PC-3 (cell line): ENCODE data around the gene PDZRN4. TPM values are rescaled to one million over a fixed set of nuclear protein-coding genes. Genes with fewer than 3 reads are reported as not detected.
"Not testable (repeated sequence)": the region's sequence is repeated elsewhere in the genome, so short reads cannot be mapped to it uniquely, and the experiment has no call there.

Experiments
- ATAC-seq: fragments of 200-7000 bp; cut with Tn5 transposase; 2 replicates; pipeline ENCODE4 v1.9.1; 2020; ENCODE audit warnings: mild to moderate bottlenecking, moderate library complexity
- BruUV-seq: library from RNA; stranded (reverse); fragments of 400-500 nt; replicated peaks from 2 replicates; lab custom pipeline; 2021; lab: Mats Ljungman, UMichigan
- CTCF ChIA-PET: fragments of 300-600 bp; sonication (Branson Sonifier 250); formaldehyde crosslinking; loops from one replicate; lab custom pipeline; 2022; ENCODE audit warnings: antibody characterized with exemption; lab: Charles Lee
- POLR2A ChIA-PET: fragments of 300-600 bp; sonication (Branson Sonifier 250); formaldehyde crosslinking; loops from one replicate; lab custom pipeline; 2022; ENCODE audit warnings: antibody characterized with exemption; ENCODE audit not compliant: unreplicated experiment; lab: Charles Lee
- DNase-seq: peaks from one replicate; pipeline ENCODE4 v3.0.0-alpha.2; 2015
- H2AFZ ChIP-seq: fragments of 300-600 bp; sonication (generic); 2 replicates; pipeline ENCODE4 v1.6.0; 2016; ENCODE audit warnings: antibody characterized with exemption, low read length
- H3F3A ChIP-seq: fragments of 300-600 bp; sonication (generic); one replicate; pipeline ENCODE4 v1.6.0; 2017; ENCODE audit warnings: antibody characterized with exemption, low read length, control low read depth, mild to moderate bottlenecking; ENCODE audit not compliant: unreplicated experiment
- H3K27ac ChIP-seq: fragments of 300-600 bp; sonication (generic); 2 replicates; pipeline ENCODE4 v1.5.1; 2016; ENCODE audit warnings: mild to moderate bottlenecking, low read length
- H3K27me3 ChIP-seq: fragments of 300-600 bp; sonication (generic); 2 replicates; pipeline ENCODE4 v1.6.1; 2016; ENCODE audit warnings: low read length, mixed read lengths
- H3K36me3 ChIP-seq: fragments of 300-600 bp; sonication (generic); 2 replicates; pipeline ENCODE4 v1.6.1; 2016; ENCODE audit warnings: low read depth, mixed run types, low read length, mixed read lengths
- H3K4me1 ChIP-seq: fragments of 300-600 bp; sonication (generic); 2 replicates; pipeline ENCODE4 v1.5.1; 2016; ENCODE audit warnings: low read length; ENCODE audit not compliant: insufficient read depth
- H3K4me2 ChIP-seq: fragments of 300-600 bp; sonication (generic); 2 replicates; pipeline ENCODE4 v1.6.0; 2016; ENCODE audit warnings: low read length
- H3K4me3 ChIP-seq: fragments of 300-600 bp; sonication (generic); 2 replicates; pipeline ENCODE4 v1.5.1; 2016; ENCODE audit warnings: mild to moderate bottlenecking, low read length, mixed read lengths
- H3K79me2 ChIP-seq: fragments of 300-600 bp; sonication (generic); 2 replicates; pipeline ENCODE4 v1.6.1; 2017; ENCODE audit warnings: low read length, mixed read lengths
- H3K9ac ChIP-seq: fragments of 300-600 bp; sonication (generic); 2 replicates; pipeline ENCODE4 v1.6.0; 2016; ENCODE audit warnings: mild to moderate bottlenecking, low read length
- H3K9me2 ChIP-seq: fragments of 300-600 bp; sonication (generic); replicated peaks from 2 replicates; pipeline ENCODE4 v1.6.1; 2016; ENCODE audit warnings: mixed run types, low read length, mixed read lengths
- H3K9me3 ChIP-seq: fragments of 300-600 bp; sonication (generic); 2 replicates; pipeline ENCODE4 v1.6.1; 2016; ENCODE audit warnings: low read length, mixed read lengths
- H4K20me1 ChIP-seq: fragments of 300-600 bp; sonication (generic); 2 replicates; pipeline ENCODE4 v1.6.1; 2016; ENCODE audit warnings: low read length, mixed read lengths
- EZH2 ChIP-seq: fragments of 300-600 bp; sonication (generic); IDR thresholded peaks from one replicate; pipeline ENCODE4 v1.6.1; 2017; ENCODE audit warnings: antibody characterized with exemption, mild to moderate bottlenecking, low read length; ENCODE audit not compliant: unreplicated experiment
- EZH2phosphoT487 ChIP-seq: fragments of 300-600 bp; sonication (generic); IDR thresholded peaks from 2 replicates; pipeline ENCODE4 v1.6.1; 2018; ENCODE audit warnings: mild to moderate bottlenecking, antibody characterized with exemption, low read length, borderline replicate concordance
- intact Hi-C: fragments of 100-400 bp; cut with micrococcal nuclease; formaldehyde crosslinking; loops from 2 replicates; pipeline ENCODE4 v1.9.0; 2023
- total RNA-seq: library from RNA; depleted of rRNA; stranded (reverse); fragments of >200 nt; gene quantifications from 2 replicates; pipeline ENCODE4 v1.2.3, GENCODE V29; 2014
- TF ChIP-seq, protein P1 (sequence below): fragments of 300-600 bp; sonication (generic); conservative IDR thresholded peaks from 2 replicates; pipeline ENCODE4 v1.5.1; 2017; ENCODE audit warnings: antibody characterized with exemption, low read depth, mild to moderate bottlenecking, low read length

PDZRN4 gene
- total RNA-seq, 1 experiment from 2014 or later: not detected

DNA sequence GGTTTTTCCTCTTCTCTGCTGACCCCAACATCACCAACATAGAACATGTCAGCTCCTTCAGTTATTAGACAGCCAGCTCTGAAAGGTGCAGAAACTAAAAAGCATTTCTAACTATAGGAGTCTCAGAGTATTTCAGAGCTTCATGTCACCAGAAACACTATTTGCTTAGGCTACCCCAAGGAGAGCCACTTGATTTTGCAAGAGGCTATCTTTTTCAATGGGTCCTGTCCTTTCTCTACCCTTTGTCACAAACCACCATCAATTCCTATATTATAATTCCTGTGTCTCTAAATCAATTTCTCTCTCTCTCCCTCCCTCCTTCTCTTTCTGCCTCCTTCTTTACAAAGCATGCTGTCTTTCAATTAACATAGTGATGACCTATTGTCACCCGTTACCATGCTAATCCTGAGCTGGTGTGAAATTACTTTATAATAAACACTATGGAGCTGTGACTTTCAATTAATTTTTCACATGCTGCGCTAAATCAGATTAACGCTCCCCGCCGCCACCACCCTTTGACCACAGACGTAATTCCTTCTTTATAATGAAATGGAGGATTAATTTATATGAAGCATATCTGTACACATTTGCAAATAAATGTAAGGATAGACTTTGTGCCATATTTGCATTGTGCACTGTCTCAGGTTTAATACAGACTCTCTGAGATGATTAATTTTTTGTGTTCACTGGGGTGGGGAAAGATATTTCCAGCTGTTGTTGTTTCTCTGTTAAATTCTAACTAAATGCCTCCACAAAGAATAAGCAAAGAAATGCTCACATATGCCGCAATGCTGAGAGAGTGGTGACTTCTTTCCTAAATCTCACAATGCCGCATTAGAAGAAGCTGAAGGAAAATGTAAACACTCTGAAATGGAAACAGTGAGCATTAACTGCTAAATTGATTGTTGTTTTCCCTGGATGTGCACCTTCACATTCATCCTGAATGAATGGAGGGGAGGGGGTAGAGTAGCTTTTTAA, 418.6 kb downstream of the PDZRN4 start:
- TF ChIP-seq, protein P1, sequence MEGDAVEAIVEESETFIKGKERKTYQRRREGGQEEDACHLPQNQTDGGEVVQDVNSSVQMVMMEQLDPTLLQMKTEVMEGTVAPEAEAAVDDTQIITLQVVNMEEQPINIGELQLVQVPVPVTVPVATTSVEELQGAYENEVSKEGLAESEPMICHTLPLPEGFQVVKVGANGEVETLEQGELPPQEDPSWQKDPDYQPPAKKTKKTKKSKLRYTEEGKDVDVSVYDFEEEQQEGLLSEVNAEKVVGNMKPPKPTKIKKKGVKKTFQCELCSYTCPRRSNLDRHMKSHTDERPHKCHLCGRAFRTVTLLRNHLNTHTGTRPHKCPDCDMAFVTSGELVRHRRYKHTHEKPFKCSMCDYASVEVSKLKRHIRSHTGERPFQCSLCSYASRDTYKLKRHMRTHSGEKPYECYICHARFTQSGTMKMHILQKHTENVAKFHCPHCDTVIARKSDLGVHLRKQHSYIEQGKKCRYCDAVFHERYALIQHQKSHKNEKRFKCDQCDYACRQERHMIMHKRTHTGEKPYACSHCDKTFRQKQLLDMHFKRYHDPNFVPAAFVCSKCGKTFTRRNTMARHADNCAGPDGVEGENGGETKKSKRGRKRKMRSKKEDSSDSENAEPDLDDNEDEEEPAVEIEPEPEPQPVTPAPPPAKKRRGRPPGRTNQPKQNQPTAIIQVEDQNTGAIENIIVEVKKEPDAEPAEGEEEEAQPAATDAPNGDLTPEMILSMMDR: no peak
- no peak for TF ChIP-seq EZH2phosphoT487
- no peak for TF ChIP-seq EZH2
- ATAC-seq (no peak), DNase-seq (no peak)
- no peaks in the 10 kb centered on the region for H3K9me3 ChIP-seq
- CTCF ChIA-PET: no interaction called here
- BruUV-seq: no TSS peak
- no peaks in the 10 kb centered on the region for H3F3A ChIP-seq
- no peaks in the 10 kb centered on the region for H3K4me1 ChIP-seq
- no peaks in the 10 kb centered on the region for H3K9me2 ChIP-seq
- H3K4me2 ChIP-seq: no peak overlapping the region
- H3K27ac ChIP-seq: no peak overlapping the region
- intact Hi-C loops: no loop called here
- POLR2A ChIA-PET: no interaction called here
- H4K20me1 ChIP-seq: no peaks in the 10 kb centered on the region
- H3K79me2 ChIP-seq: no peaks in the 10 kb centered on the region
- H3K27me3 ChIP-seq: 0 out of 2 replicates have a peak, but pooled peaks cover under 1% of the 10 kb centered on the region
- no peak overlapping the region for H3K9ac ChIP-seq
- no peak overlapping the region for H3K4me3 ChIP-seq
- no peak overlapping the region for H2AFZ ChIP-seq
- H3K36me3 ChIP-seq: no peaks in the 10 kb centered on the region

GRCh38 chr12:41612892-41613557, 424.9 kb downstream of the PDZRN4 start:
- H3K36me3 ChIP-seq: no peaks in the 10 kb centered on the region
- BruUV-seq: no TSS peak
- H3K27me3 ChIP-seq: no peaks in the 10 kb centered on the region
- H3F3A ChIP-seq: no peaks in the 10 kb centered on the region
- intact Hi-C loops: no loop called here
- ChIA-PET CTCF (no interaction called here), POLR2A (no interaction called here)
- no peak overlapping the region for H3K9ac ChIP-seq
- H3K9me3 ChIP-seq: no peaks in the 10 kb centered on the region
- H3K4me3 ChIP-seq: no peak overlapping the region
- H3K27ac ChIP-seq: no peak overlapping the region
- TF ChIP-seq, protein P1: no peak
- no peak for TF ChIP-seq EZH2
- no peaks in the 10 kb centered on the region for H3K9me2 ChIP-seq
- H2AFZ ChIP-seq: no peak overlapping the region
- H3K4me1 ChIP-seq: no peaks in the 10 kb centered on the region
- H3K4me2 ChIP-seq: no peak overlapping the region
- DNase-seq (no peak), ATAC-seq (no peak)
- H3K79me2 ChIP-seq: no peaks in the 10 kb centered on the region
- no peaks in the 10 kb centered on the region for H4K20me1 ChIP-seq

GRCh38 chr12:41615174-41615573, 427.1 kb downstream of the PDZRN4 start:
- H3K4me1 ChIP-seq, H2AFZ ChIP-seq, CTCF ChIA-PET, H3K9me2 ChIP-seq, H3K9me3 ChIP-seq, H3F3A ChIP-seq, intact Hi-C loops, H3K4me2 ChIP-seq, H3K36me3 ChIP-seq, H3K79me2 ChIP-seq, DNase-seq, H3K27me3 ChIP-seq, H3K9ac ChIP-seq, H4K20me1 ChIP-seq, ATAC-seq, BruUV-seq, H3K27ac ChIP-seq, H3K4me3 ChIP-seq, POLR2A ChIA-PET: not testable (repeated sequence)
